DLD1 (cell line): ENCODE results near the gene PACSIN3.
"Not testable (repeated sequence)": the region's sequence is repeated elsewhere in the genome, so short reads cannot be mapped to it uniquely, and the experiment has no call there.

Experiments used
- in situ Hi-C: cut with HindIII; loops from 2 replicates; pipeline ENCODE4 v1.10.0; 2017; ENCODE audit warnings: low sequenced_read_pairs

PACSIN3 gene

DNA sequence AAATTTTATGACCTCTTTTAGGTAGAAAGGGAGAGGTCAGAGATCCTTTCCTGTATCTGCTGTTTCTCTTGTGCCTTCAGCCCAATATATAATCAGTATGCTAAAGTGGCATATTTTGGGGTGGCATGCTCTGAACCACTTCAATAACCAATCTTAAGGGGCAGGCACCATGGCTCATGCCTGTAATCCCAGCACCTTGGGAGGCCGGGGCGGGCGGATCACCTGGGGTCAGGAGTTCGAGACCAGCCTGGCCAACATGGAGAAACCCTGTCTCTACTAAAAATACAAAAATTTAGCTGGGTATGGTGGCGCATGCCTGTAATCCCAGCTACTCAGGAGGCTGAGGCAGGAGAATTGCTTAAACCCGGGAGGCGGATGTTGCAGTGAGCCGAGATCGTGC, 11.9 kb upstream of the PACSIN3 start:
- in situ Hi-C loops = not testable (repeated sequence)

DNA sequence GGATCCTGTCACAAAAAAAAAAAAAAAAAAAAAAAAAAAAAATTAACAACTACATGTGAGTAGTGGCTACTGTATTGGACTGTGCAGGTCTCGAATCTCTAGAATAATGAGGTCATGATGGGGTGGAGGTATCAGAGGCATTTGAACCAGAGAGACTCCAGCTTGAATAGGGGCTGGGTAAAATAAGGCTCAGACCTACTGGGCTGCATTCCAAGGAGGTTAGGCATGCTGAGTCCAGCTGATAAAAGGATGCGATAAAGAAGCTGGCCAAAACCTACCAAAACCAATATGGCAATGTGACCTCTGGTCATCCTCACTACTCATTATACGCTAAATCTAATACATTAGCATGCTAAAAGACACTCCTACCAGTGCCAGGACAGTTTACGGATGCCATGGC, 5.9 kb upstream of the PACSIN3 start:
- in situ Hi-C loops = no loop called here

DNA sequence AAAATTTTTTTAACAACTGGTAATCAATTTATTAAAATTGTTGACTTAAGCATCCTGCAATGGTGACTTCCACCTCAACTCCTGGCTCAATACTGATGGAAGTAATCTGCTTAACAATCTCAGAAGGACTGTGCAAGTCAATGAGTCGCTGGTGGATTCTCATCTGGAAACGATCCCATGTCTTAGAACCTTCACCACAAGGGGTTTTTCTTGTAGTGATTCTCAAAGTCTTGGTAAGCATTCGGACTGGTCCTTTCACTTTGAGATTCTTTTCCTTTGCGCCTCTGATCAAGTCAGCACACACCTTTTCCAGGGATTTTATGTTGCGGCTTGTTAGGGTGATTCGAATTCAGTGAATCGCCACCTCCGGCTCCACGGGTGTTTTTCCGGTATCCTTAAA, 4.9 kb upstream of the PACSIN3 start:
- in situ Hi-C loops = not testable (repeated sequence)

DNA sequence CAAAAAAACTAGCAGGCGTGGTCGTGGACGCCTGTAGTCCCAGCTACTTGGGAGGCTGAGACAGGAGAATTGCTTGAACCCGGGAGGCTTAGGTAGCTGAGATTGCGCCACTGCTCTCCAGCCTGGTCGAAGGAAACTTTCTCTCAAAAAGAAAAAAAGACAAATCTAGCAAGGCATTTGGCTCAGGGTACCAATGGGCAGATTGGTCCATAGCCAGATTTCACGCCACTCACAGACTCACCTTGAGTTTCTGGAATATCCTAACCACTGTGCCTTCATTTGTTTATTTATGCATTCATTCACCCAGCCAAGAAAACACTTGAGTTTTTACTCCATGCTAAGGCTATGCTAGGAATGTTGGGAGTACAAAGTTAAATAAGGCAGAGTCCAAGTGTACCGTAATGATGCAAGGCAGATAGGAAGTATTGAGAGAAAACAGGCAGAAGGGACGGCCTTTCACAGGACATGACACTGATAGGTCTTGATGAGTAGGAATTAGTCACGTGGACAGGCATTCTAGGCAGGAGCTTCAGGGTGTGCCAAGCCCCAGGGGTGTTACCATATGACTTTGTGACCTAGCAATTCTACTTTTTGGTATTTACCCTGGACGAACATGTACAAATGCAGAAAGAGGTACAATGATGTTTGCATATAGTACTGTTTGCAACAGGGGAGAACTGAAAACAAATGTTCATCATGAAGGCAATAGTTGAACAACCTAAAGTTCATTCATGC, 3.0 kb upstream of the PACSIN3 start:
- in situ Hi-C loops = no loop called here

DNA sequence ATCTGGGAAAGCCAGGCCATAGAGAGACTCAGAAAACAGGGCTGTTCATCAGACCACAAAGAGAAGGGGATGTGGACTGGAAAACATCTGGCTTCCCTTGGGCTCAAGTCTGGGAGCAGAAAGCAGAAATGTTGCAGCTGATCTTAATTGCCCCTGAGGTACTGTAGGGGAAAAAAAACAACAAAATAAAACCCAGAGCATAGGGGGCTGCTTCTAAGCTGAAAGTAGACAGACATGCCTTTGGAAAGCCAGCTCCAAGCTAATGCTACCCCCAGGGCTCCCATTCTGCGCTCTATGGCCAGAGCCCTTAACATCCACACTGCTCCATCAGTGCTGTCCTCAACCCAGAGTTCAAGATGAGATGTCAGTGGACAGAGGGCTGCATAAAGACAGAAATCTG, 2.0 kb upstream of the PACSIN3 start:
- in situ Hi-C loops = no loop called here

DNA sequence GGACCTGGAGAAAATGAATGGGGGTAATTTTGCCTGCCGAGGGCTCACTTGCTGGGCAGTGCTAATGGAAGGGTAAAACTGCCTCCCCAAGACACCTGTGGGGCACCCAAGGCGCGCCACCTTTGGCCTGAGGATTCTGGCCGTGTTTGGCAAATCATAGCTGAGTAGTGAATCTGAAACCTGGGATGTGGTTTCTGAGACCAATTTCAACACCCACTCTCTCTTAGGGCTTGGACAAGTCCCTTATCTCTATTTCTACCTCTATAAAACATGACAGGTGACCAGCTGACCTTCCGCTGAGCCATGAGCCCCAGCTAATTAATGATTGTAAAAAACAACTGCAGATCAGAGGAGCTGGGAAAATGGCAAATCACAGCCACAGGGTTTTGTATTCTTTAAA, 1.5 kb upstream of the PACSIN3 start:
- in situ Hi-C loops = no loop called here

DNA sequence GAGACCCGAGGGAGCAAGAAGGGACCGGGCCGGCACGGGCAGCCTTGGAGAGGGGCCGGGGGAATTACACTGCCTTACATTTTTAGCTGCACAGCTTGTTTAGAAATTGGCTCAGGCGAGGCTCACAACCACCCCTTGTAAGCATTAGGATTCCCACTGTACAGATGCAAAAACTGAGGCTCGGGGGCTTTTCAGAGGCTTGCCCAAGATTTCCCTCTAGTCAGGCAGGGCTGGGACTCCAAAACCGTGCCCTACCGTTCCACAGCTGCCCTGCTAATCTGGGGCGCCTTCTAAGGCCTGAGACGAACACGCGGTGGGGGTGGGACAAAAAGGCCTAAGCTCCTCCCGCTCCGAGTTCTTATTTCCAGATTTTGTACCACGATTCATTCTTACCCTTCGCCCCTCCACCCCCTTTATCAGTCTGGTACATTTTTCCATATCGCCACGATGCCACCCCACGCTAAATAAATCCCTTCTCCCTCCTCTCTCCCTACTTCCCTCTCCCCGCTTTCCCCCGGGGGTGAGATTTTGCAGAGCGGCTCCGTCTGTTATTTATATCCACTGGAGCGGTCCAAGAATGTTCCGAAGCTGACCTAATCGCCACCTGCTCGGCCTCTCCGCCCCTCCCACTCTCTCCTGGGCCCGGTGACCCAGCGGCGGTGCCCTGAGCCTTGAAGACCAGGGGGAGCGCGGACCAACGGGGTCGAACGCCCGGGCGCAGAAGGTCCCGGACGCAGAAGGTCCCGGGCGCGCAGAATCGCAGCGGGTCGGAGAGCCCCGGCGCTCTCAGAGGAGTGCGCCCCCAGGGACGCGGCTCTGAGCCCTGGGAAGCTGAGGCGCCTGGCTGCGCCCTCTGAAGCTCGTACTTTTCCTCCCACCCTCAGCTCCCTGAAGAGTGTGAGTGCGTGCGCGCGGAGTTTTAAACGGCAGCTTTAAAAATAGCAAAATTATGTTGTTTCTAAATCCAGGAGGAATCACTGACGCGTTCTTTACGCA, 764 bp upstream of the PACSIN3 start:
- in situ Hi-C loops = no loop called here

DNA sequence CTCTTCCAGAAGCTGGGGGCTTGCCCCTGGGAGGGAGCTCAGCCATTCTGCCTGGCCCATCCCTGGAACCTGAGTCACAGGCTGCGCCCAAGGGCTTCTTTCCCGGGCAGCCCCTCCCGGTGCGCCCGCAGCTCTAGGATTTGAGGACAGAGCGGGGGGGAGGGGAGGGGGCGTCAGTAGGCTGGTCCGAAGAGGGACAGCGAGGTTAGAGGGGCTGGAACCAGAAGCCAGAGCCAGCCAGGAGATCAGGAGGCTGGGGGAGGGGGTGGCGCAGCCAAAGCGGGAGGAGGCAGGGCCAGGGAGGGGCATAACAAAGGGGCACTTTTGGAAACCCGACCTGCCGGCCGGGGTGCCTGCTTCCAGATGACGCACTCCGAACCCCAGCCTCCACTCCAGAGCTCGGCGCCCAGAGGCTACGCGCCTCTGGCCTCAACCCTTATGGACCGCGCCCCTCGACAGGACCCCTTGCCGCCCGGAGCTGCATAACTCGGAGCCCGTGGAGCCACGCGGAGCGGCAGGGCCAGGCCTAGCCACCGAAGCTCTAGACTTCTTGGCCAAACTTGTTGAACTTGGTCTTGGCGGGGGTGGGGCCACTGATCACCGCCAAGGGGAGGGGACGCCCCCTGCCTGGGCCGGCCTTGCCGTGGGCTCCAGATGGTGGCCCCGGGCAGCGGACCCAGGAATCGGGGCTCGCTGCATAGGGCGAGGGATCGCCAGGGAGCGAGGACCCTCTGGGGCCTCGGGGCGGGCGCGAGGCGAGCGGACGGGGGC, 744 bp downstream of the PACSIN3 start:
- in situ Hi-C loops = no loop called here

DNA sequence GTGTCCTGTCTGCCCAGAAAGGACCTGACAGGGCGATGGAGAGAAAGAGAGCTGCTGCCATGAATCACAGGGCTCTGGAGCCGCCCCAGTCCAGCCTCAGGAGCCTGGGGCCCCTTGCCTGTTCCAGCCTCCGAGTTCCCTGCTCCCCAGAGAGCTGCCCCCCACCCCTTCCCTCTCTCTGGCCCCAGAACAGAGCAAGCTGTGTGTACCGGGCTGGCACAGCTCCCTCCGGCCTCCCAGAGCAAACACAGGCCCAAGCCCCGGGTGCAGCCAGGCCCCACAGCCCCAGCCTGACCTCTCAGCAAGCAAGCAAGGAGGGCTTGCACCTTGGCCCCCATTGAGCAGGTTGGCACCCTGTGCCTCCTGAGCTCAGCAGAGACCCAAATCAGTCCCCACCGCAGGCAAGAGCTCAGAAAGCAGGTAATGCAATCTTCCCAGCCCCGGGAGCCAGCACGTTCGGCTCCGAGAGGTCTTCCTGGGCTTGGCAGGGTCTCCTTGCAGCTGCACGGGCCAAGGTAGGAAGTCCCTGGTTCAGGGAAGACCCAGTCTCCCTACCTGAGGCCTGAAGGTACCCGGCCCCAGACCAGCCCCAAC, 1.4 kb downstream of the PACSIN3 start:
- in situ Hi-C loops = no loop called here

DNA sequence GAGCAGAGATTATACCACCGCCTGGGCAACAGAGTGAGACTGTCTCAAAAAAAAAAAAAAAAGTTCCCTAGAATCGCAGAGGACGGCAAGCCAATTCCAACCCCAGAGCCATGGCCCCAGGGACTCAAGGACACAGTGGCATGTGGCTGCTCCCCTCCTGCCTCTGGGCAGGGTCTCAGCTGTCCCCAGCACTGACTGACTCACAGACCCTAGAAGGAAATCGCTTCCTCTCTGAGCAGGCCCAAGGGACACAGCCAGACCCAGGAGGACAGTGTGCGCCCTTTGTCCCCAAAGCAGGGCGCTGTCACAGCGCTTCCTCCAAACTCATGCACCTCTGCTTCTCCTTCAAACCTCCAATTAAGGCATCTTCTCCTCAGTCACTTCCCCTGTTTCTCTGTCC, 2.3 kb downstream of the PACSIN3 start:
- in situ Hi-C loops = no loop called here

DNA sequence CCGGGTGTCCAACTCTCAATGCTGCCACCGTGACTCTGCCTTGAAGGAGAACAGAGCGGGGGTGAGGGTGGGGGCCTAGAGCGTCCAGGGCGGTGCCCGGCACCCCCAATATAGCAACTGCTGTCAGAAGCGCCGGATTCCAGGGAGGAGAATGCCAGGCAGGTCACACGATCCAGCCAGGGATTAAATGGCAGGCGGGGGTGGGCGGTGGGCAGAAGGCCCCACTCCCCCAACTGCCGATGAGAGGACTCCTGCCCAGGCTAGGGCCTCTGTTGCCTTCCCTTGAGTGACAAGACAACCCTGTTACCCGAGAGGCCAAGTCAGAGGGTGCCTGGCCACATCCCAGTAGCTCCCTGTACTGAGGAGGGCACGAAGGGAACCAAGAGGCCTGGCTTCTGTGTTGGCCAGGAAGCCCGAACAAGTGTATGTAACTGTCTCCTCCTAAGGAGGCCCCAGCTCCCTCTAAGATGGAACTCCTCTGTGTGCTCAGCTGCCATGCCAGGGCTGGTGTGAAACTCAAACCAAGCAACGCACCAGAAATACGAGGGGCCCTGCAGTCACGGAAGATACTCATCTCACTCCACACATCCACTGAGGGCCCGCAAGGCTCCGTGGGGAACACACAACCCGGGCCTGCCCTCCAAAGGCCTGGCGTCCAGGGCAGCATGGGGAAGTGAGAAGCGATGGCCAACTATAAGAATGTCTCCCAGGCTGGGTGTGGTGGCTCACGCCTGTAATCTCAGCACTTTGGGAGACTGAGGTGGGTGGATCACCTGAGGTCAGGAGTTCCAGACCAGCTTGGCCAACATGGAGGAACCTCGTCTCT, 3.0 kb downstream of the PACSIN3 start:
- in situ Hi-C loops = no loop called here

DNA sequence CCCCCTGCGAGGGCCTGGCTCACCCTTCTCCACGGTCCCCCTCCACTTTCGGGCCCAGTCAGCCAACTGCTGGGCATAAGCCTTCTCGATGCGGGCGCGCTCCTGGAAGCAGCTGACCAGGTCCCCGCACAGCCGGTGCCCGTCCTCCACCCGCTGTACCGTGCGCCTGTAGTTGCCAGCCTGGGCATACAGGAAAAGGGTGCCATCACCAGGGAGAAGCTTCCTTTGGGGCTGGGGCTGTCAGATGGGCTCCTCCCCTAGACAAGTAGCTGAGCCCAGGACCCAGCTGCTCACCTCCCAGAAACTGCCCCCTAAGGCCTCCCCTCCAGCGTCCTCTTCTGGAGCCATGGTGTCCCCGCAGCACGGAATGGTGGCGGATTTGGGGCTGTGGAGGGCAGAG, 3.9 kb downstream of the PACSIN3 start:
- in situ Hi-C loops = no loop called here

DNA sequence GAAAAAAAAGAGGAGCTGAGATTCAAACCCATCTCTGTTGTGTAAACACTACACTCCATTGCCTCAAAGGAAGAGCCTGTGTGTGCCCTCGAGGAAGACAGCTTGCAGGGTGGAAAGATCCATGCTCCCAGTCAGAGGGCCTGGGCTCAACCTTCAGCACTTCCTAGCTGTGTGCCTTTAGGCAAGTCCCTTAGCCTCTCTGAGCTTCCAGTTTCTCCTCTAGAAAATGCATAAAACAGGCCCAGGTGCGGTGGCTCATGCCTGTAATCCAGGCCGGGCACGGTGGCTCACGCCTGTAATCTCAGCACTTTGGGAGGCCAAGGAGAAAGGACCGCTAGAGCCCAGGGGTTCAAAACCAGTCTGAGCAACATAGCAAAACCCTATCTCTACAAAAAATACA, 5.0 kb downstream of the PACSIN3 start:
- in situ Hi-C loops = no loop called here

DNA sequence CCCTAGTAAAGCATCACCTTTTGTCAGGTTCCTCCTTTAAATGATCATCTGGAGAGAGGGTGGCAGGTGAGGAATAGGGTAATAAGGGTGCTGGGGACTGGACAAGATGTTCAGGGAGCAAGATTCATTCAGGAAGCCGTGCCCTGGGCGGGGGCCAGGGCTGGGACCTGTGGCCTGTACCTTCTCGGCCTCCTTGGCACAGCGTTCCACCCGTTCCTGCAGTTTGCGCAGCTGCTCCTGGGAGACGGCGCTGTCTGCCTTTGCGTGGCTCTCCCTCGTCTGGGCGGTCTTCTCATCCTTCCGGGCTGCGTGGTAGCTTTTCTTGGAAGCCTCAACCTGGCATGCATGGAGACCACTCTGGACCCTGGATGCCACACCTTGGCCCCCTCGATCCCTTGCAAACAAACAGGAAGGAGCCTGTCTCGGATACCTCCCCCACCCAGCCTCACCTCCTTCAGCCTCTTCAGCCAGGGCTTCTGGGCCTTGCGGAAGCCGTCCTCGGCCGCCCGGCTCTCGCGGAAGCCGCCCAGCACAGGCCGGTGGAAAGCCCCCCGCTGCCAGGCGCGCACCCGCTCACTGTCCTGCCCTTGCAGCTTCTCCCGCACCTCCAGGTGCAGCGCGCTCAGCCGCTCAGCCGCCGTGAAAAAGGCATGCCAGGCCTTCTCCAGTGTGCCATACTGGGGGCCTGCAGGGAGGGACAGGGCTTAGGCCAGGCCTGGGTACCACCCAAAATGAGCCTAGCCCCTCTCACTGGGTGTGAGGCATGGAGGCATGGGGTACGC, 6.0 kb downstream of the PACSIN3 start:
- in situ Hi-C loops = no loop called here

DNA sequence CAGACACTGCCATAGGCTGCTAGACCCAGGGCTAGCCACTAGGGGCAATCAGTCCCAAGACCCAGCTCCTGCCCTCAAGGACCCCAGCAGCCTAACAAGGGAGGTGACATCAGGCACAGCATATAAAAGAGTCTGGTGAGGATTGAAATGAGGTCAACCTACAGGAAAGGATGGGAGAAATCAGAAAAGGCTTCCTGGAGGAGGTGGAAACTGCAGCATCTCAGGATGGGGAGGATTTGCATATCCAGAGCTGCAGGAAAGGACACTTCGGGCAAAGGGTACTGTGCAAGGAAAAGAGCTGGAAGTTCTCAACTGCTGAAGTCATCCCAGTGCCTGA, 6.6 kb downstream of the PACSIN3 start:
- in situ Hi-C loops = no loop called here

DNA sequence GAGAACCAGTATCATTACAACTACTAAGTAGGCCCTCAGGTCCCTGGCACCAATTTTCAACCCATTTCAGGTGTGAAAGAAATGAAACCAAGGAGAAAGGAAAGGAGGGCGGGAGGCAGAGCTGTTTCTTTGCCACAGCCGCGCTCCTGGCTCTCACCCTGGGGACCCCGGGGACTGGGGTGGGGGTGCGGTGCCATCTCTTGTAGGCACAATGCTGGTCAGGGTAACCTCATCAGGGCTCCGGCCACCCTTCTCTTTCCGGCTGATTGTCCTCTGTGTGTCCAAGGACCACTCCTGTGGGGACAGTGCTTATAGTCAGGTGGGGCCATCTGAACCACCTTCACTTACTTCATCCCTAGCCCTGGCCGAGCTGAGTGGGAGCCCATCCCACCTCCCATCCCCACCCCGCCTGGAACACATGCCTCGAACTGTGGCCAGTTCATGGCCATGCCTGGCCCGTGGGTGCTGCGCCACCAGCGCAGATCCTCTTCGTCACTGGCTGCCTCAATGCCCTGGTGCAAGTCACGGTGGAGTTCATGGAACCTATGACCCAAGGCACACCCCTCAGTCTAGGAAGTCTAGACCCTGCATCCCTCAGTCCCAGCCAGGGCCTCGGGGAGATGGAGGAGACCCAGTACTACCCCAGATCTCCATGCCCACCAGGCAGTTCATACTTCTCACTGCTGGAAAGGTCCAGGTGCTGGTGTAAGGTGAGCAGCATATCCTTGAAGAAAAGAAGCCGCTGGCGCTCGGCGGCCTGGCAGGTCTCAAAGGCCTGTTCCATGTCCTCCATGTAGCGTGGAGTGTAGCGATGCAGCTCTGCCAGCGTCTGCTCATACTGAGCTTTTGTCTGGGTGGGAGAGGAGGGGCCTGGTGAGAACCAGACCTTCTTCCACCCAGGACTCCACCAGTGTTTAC, 7.2 kb downstream of the PACSIN3 start:
- in situ Hi-C loops = no loop called here

DNA sequence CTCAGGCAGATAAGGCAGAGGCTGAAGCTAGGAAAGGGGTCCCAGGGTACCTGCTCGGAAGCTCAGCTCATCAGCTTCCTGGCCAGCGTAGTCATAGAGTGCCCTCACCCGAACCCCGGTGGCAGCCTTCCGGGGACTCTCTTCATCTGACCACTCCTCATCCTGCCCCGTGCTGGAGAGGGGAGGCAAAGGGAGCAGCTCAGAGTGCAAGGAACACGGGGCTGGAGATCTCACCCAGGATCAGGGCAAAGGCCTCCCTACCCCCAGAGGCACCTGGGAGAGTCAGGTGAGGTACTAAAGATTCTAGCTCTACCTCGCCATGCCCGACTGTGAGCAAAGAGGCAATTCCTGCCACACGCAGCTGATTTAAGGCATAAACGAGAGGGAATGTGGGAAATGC, 7.9 kb downstream of the PACSIN3 start:
- in situ Hi-C loops = no loop called here

DNA sequence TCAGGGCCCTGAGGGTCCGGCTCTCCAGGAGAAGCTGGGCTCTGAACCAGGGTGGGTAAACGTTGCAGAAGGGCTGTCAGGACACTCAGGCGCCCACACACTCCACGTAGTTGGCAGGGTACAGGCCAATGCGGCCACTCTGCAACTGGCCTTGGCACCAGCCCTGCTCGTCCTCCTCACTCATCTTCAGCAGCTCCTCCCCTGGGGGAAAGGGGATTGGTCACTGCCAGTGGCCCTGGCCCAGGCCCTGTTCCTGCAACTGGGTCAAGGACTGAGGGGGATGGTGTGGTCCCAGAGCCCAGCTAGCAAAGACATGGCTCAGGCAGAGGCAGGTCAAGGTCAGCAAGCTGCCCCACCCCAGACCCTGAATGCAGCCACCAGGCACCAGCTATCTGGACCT, 8.4 kb downstream of the PACSIN3 start:
- in situ Hi-C loops = no loop called here
